Bronchial epithelial cell (primary cell): ENCODE data around the gene SHC4. TPM values are rescaled to one million over a fixed set of nuclear protein-coding genes. Genes with fewer than 3 reads are reported as not detected.

Experiments
- DNase-seq: peaks from one replicate; pipeline ENCODE4 v3.0.0-alpha.2; 2010; ENCODE audit warnings: low read depth
- FAIRE-seq: peaks from 2 replicates; lab custom pipeline; 2011; peaks lifted over from hg19 to GRCh38; lab: Jason Lieb, UNC
- H3K27me3 ChIP-seq: 2 replicates; pipeline ENCODE4 v1.5.1; 2011; ENCODE audit warnings: low read length; ENCODE audit not compliant: control insufficient read depth, insufficient read depth
- H3K36me3 ChIP-seq: 2 replicates; pipeline ENCODE4 v1.5.1; 2011; ENCODE audit warnings: low read length; ENCODE audit not compliant: control insufficient read depth, insufficient read depth
- H3K4me3 ChIP-seq: 2 replicates; pipeline ENCODE4 v1.5.1; 2011; ENCODE audit warnings: mild to moderate bottlenecking, low read depth, low read length, control low read depth
- CTCF ChIP-seq: IDR thresholded peaks from 2 replicates; pipeline ENCODE4 v1.5.1; 2011; ENCODE audit warnings: mild to moderate bottlenecking, moderate library complexity, low read length, control low read depth, inconsistent platforms; ENCODE audit not compliant: insufficient read depth, severe bottlenecking
- total RNA-seq: library from RNA; depleted of rRNA; stranded (reverse); fragments of >200 nt; gene quantifications from 2 replicates; pipeline ENCODE4 v1.2.1, GENCODE V29; 2014

SHC4 gene
- total RNA-seq, 1 donor from 2014 or later = under 0.01 TPM

GRCh38 chr15:48966595-48967301, 3.0 kb upstream of the SHC4 start:
- Histone ChIP-seq H3K4me3 (no peak overlapping the region), H3K27me3 (peaks cover 5% of the 10 kb centered on the region), H3K36me3 (no peaks in the 10 kb centered on the region)
- TF ChIP-seq CTCF = no peak
- peak; percentile 88 for DNase-seq
- peak; percentile 28 for FAIRE-seq

GRCh38 chr15:48965972-48966371, 2.3 kb upstream of the SHC4 start:
- H3K36me3 ChIP-seq = no peaks in the 10 kb centered on the region
- DNase-seq = peak; percentile 80
- FAIRE-seq = no peak
- H3K27me3 ChIP-seq = peaks cover 5% of the 10 kb centered on the region
- TF ChIP-seq CTCF = peak; percentile 69
- no peak overlapping the region for H3K4me3 ChIP-seq

- FAIRE-seq (no peak), DNase-seq (no peak)
- H3K27me3 ChIP-seq = peaks cover 5% of the 10 kb centered on the region
- H3K4me3 ChIP-seq = no peak overlapping the region
- TF ChIP-seq CTCF = no peak
- H3K36me3 ChIP-seq = no peaks in the 10 kb centered on the region
Observed at GRCh38 chr15:48964898-48965297, 1.2 kb upstream of the SHC4 start.

GRCh38 chr15:48962662-48963523, 826 bp downstream of the SHC4 start:
- peaks cover 5% of the 10 kb centered on the region for H3K27me3 ChIP-seq
- no peak for FAIRE-seq
- DNase-seq = peak; percentile 47
- H3K4me3 ChIP-seq = peak overlapping the region; percentile 39
- H3K36me3 ChIP-seq = no peaks in the 10 kb centered on the region
- no peak for TF ChIP-seq CTCF

- FAIRE-seq = no peak
- Histone ChIP-seq H3K4me3 (no peak overlapping the region), H3K36me3 (no peaks in the 10 kb centered on the region), H3K27me3 (peaks cover 1% of the 10 kb centered on the region)
- TF ChIP-seq CTCF = no peak
- DNase-seq = no peak
Observed at GRCh38 chr15:48955967-48956366, 7.8 kb downstream of the SHC4 start.
